GM12801 (cell line): ENCODE results near the gene JOSD2.

ENCODE experiments used
- CTCF ChIP-seq: IDR thresholded peaks from one replicate; pipeline ENCODE4 v1.5.1; 2011; ENCODE audit warnings: control low read depth; ENCODE audit not compliant: insufficient read length; ENCODE audit errors: extremely low read depth

The JOSD2 gene

GRCh38 chr19:50511069-50511822 lies at the start of gene JOSD2:
Gene JOSD2 (minus strand): TSS chr19:50511191. CDS start chr19:50510431, 760 bp downstream.
- no peak for TF ChIP-seq CTCF

- no peak for TF ChIP-seq CTCF
Measured at GRCh38 chr19:50559636-50560035, 48.6 kb upstream of the JOSD2 start.

GRCh38 chr19:50558449-50558848 lies 47.5 kb upstream of the JOSD2 start:
- TF ChIP-seq CTCF, result no peak

- TF ChIP-seq CTCF, result no peak
Measured at GRCh38 chr19:50558039-50558438, 47.0 kb upstream of the JOSD2 start.

GRCh38 chr19:50557009-50557613 lies 46.1 kb upstream of the JOSD2 start:
- no peak for TF ChIP-seq CTCF

GRCh38 chr19:50556282-50557008 lies 45.5 kb upstream of the JOSD2 start:
- TF ChIP-seq CTCF, result no peak
